Stimulated activated CD8-positive, alpha-beta memory T cell treated with anti-CD3 and anti-CD28 coated beads, Interleukin-15, amount 100 ng/mL, for 24 hours (primary cell): ENCODE data around the gene TNS3.
"Not testable (repeated sequence)": the region's sequence is repeated elsewhere in the genome, so short reads cannot be mapped to it uniquely, and the experiment has no call there.

Experiments used
- DNase-seq: peaks from one replicate; pipeline ENCODE4 v3.0.0-alpha.2; 2020; ENCODE audit warnings: low read depth

TNS3 gene

DNA sequence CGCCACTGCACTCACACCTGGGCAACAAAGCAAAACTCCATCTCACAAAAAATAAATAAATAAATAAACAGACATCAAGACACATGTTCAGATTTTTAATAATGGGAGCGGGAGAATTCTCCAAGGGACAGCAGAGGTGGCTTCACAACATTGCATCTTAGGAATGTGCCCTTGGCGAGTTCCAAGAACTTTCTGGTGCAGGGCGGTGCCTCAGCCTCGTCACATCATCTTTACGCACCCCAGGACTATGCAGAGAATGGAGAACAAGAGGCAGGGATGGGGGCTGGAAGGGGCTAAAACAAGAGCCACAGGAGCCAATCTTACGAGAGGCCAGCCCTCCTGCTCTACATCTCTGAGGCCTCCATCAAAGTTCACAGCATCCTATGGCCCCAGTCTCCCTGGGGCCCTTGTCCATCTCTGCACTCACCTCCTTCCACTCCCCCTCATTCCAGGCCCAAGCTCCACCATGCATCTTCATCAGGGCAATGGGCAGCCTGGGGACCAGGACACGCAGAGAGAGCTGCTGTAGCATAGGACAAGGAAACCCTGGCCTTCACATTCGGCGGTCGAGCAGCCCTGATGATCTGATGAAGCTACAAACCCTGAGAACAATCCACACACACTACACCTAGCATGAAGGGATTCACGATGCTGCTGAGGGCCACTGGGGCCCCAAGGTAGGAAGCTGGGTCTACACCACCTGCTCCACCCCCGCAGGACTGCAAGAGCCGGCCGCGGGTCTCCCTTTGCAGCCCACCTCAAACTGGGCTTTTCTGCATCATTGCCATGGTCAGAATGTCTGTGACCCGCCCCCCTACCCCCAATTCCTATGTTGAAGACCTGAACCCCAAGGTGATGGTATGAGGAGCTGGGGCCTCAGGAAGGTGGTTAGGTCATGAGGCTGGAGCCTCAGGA, 22.3 kb downstream of the TNS3 start:
- no peak for DNase-seq

- DNase-seq: no peak
These were observed 23.9 kb downstream of the TNS3 start for GRCh38 chr7:47557694-47558670.

GRCh38 chr7:47557317-47557693, 24.6 kb downstream of the TNS3 start:
- DNase-seq: no peak

- no peak for DNase-seq
These were observed 25.3 kb downstream of the TNS3 start for GRCh38 chr7:47556511-47557180.

- DNase-seq: no peak
These were observed 28.6 kb downstream of the TNS3 start for GRCh38 chr7:47553309-47553708.

DNA sequence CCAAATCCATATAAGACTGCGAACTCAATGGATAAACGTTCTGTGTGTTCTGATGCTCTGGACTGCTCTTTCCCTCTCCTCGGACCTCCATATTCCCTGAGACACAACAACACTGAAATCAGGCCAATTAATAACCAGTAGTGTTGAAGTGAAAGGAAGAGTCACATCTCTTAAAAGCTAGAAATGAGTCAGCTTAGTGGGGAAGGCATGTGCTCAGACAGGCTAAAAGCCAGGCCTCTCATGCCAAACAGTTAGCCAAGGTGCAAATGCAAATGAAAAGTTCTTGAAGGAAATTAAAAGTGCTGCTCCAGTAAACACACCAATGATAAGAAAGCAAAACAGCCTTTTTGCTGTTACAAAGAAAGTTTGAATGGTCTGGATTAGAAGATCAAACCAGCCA, 29.3 kb downstream of the TNS3 start:
- no peak for DNase-seq

- DNase-seq: no peak
These were observed 30.1 kb downstream of the TNS3 start for GRCh38 chr7:47551668-47552440.

- no peak for DNase-seq
These were observed 31.0 kb downstream of the TNS3 start for GRCh38 chr7:47550788-47551470.

DNA sequence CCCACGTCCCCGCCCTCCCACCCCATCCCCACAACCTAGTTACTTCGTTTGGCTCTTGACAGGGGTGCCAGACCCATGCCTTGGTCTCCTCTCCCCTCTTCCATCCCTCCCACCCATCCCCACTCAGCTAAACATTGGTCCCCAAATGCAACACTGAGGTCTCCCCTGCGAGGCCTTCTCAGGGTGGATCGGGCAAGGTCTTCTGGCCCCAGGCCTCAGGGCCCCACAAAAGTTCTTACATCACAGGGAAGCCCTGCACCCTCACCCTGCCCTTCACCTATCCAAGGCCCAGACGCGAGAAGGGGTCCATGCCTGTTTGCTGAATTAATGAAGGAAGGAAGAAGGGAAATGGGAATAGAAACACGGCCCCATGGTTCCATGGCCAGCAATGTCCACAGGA, 32.0 kb downstream of the TNS3 start:
- DNase-seq: no peak

GRCh38 chr7:47549397-47549796, 32.5 kb downstream of the TNS3 start:
- no peak for DNase-seq

- no peak for DNase-seq
These were observed 33.4 kb downstream of the TNS3 start for GRCh38 chr7:47548546-47548945.

- no peak for DNase-seq
These were observed 35.0 kb downstream of the TNS3 start for GRCh38 chr7:47546733-47547494.

DNA sequence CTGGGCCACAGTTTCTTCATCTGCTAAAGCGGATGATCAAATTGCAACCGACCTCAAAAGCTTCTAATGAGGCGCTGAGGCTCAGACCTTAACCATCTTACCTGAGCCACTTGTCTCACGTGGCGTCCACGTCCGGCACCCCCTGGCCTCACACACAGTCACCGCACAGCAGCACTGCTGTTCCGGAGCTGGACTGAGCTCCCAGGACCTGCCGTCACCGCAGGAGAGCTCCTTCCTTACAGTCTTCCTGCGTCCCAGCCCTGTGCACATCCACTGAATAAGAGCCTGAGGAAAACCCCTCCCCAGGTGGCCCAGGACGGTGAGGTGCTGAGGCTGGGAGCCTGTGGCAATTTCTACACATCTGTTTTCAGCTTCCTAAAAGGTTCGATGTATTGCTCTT, 35.7 kb downstream of the TNS3 start:
- no peak for DNase-seq

DNA sequence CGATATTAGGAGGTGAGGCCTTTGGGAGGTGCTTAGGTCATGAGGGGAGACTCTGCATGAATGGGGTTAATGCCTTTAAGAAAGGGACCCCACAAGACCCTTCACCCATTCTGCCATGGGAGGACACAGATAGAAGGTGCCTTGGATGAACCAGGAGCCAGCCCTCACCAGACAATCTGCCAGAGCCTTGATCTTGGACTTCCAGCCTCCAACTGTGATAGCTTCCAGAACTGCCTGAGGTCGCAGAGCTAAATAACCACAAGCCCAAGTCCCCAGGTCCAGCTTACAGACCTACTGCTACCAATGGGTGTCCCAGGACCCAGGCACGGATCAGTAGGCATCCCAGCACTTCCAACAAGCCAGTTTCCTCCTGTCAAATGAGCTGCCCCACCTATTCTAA, 37.5 kb downstream of the TNS3 start:
- DNase-seq: no peak

GRCh38 chr7:47543714-47544113, 38.2 kb downstream of the TNS3 start:
- DNase-seq: no peak

GRCh38 chr7:47543056-47543455, 38.9 kb downstream of the TNS3 start:
- no peak for DNase-seq

DNA sequence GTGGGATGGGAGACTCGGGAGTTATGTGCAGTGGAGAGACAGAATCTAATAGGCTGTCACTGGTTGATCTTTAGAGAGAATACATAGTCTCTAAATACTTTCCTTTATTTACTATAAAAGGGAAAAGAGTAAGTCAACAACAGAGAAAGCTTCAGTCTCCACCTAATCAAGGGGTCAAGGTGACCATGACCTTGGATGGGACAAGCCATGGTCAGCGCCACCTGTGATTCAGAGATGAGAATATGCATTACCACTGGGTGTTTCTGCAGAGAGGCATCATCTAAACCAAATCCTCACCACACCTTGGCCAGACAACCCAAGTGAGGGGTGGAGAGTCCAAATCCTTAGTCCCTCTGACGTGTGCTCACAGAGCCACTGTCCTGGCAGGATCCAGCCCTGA, 39.9 kb downstream of the TNS3 start:
- no peak for DNase-seq

- not testable (repeated sequence) for DNase-seq
These were observed 40.4 kb downstream of the TNS3 start for GRCh38 chr7:47541485-47541884.

DNA sequence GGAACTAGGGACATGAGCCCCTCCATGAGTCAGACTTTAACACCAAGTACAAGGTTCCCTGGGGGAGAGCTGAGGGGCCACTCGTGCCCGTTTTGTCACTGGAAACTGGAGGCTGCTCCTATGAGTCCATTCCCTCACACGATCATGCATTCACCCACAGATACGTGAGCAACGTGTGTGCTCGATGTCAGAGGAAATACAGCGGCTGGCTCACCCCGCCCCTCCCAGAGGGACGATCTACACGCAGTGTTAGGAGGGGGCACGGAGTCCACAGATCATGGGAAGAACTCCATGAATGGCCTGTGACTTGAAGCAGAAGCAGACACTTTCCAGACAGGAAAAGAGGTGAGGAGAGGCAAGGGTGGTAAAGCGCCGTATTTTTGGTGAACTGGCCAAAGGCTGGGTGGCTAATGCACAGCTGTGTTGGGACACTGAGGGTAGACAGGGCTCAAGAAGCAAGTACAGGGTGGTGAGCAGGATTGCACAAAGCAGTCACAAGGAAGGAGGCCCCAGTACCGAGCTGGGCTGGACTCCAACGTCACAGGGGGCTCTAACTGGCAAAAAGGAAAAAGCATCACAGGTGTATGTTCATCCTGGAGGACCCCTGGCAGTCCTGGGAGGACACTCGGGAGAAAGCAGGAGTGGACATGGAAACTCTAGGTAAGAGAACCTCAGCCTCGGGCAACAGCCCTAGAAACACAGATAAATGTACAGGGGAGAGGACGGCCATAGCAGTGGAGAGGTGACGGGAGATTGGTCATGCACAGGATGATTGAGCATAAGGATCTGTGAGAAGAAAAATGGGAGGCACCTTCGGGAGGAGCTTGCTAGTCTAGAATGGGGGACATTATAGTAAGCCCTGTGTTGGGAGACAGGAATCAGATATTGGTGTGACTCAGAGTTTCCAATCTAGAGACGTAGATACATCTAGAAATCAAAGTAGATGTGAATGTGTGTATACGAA, 41.2 kb downstream of the TNS3 start:
- DNase-seq: no peak
